ENCODE results near the gene CHN1. TPM values are rescaled to one million over a fixed set of nuclear protein-coding genes. Genes with fewer than 3 reads are reported as not detected.

The CHN1 gene
- polyA plus RNA-seq, 1 of the 3 experiments (the other 2 are of a cell fraction): 31.6 TPM

DNA sequence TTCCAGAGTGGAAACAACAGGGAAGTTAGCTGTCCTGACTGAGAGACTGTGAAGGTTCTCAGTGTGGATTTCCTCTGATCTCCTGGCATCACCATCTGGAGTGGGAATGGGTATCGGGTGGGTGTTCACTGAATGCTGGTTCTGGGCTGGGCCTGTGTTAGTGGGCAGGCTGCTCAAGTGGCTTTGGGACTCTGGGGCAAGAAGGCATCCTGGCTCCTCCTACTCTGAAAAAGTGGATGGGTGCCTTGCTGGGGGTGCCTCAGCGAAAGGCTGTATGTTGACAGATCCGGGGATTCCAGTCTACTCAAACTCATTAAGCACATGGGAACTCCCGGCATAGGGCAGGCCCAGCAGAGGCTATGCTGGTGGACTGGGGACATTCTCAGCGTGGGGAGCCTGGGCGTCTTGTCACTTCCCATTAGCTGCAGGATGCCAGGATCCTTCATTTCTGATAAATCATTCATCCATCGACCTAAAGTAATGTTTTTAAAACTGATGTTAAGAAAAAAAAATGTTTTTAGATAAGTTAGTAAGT, 213.4 kb downstream of the CHN1 start:
- Histone ChIP-seq H3F3A (replicated peaks; ENCODE audit: insufficient read depth) (peaks cover 11% of the 10 kb centered on the region), H3K9me2 (no peaks in the 10 kb centered on the region), H3K36me3 (replicated peaks in 1 of 2; ENCODE audit: control insufficient read depth in 1 of 2, insufficient read depth in 2 of 2, low read length in 1 of 2) (no peaks in the 10 kb centered on the region), H3K4me1 (ENCODE audit: control insufficient read depth in 1 of 2, insufficient read depth in 2 of 2, low read depth in 1 of 2, low read length in 1 of 2) (peaks cover 11 to 19% of the 10 kb centered on the region in 2 experiments), H2AFZ (ENCODE audit: low read depth) (no peak overlapping the region), H4K20me1 (ENCODE audit: insufficient read depth) (no peaks in the 10 kb centered on the region), H3K4me2 (no peak overlapping the region), H3K27me3 (ENCODE audit: insufficient read depth) (no peaks in the 10 kb centered on the region), H3K9me3 (no peaks in the 10 kb centered on the region), H3K27ac (ENCODE audit: low read depth in 2 of 2, low read length in 1 of 2) (no peak overlapping the region), H3K79me2 (ENCODE audit: insufficient read depth) (no peaks in the 10 kb centered on the region), H3K9ac (no peak overlapping the region), H3K4me3 (ENCODE audit: low read depth in 2 of 2, low read length in 1 of 2) (no peak overlapping the region)
- ChIA-PET POLR2A (no interaction called here), CTCF (no interaction called here)
- no peak for DNase-seq
- TF ChIP-seq TAF1 (IDR thresholded peaks at IDR 0.05; ENCODE audit: borderline replicate concordance, low read depth, low read length) (no peak), POLR2AphosphoS5 (IDR thresholded peaks at IDR 0.05; ENCODE audit: low read depth, low read length) (no peak), EP300 (IDR thresholded peaks at IDR 0.05; ENCODE audit: borderline replicate concordance in 1 of 2, low read depth in 1 of 2, low read length in 1 of 2) (no peak), NRF1 (IDR thresholded peaks at IDR 0.05; ENCODE audit: low read depth, low read length) (no peak), RCOR1 (IDR thresholded peaks at IDR 0.05; ENCODE audit: low read length) (no peak), FOXJ3 (CRISPR knock-in tag; IDR thresholded peaks at IDR 0.05) (no peak), TCF12 (IDR thresholded peaks at IDR 0.05) (no peak), YY1 (IDR thresholded peaks at IDR 0.05; ENCODE audit: low read depth) (no peak), FOSL2 (IDR thresholded peaks at IDR 0.05; ENCODE audit: borderline replicate concordance, low read depth) (no peak), SIN3A (IDR thresholded peaks at IDR 0.05; ENCODE audit: borderline replicate concordance, low read depth, low read length) (no peak), JUND (IDR thresholded peaks at IDR 0.05) (no peak), EZH2phosphoT487 (IDR thresholded peaks at IDR 0.05; ENCODE audit: borderline replicate concordance, low read depth) (no peak), RAD21 (IDR thresholded peaks at IDR 0.05; ENCODE audit: low read length) (no peak)
- TF ChIP-seq, protein P1, sequence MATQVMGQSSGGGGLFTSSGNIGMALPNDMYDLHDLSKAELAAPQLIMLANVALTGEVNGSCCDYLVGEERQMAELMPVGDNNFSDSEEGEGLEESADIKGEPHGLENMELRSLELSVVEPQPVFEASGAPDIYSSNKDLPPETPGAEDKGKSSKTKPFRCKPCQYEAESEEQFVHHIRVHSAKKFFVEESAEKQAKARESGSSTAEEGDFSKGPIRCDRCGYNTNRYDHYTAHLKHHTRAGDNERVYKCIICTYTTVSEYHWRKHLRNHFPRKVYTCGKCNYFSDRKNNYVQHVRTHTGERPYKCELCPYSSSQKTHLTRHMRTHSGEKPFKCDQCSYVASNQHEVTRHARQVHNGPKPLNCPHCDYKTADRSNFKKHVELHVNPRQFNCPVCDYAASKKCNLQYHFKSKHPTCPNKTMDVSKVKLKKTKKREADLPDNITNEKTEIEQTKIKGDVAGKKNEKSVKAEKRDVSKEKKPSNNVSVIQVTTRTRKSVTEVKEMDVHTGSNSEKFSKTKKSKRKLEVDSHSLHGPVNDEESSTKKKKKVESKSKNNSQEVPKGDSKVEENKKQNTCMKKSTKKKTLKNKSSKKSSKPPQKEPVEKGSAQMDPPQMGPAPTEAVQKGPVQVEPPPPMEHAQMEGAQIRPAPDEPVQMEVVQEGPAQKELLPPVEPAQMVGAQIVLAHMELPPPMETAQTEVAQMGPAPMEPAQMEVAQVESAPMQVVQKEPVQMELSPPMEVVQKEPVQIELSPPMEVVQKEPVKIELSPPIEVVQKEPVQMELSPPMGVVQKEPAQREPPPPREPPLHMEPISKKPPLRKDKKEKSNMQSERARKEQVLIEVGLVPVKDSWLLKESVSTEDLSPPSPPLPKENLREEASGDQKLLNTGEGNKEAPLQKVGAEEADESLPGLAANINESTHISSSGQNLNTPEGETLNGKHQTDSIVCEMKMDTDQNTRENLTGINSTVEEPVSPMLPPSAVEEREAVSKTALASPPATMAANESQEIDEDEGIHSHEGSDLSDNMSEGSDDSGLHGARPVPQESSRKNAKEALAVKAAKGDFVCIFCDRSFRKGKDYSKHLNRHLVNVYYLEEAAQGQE (IDR thresholded peaks at IDR 0.05; ENCODE audit: low read depth, low read length): no peak
- TF ChIP-seq, protein P2, sequence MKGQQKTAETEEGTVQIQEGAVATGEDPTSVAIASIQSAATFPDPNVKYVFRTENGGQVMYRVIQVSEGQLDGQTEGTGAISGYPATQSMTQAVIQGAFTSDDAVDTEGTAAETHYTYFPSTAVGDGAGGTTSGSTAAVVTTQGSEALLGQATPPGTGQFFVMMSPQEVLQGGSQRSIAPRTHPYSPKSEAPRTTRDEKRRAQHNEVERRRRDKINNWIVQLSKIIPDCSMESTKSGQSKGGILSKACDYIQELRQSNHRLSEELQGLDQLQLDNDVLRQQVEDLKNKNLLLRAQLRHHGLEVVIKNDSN (IDR thresholded peaks at IDR 0.05; ENCODE audit: borderline replicate concordance, low read depth): no peak
- TF ChIP-seq, protein P3, sequence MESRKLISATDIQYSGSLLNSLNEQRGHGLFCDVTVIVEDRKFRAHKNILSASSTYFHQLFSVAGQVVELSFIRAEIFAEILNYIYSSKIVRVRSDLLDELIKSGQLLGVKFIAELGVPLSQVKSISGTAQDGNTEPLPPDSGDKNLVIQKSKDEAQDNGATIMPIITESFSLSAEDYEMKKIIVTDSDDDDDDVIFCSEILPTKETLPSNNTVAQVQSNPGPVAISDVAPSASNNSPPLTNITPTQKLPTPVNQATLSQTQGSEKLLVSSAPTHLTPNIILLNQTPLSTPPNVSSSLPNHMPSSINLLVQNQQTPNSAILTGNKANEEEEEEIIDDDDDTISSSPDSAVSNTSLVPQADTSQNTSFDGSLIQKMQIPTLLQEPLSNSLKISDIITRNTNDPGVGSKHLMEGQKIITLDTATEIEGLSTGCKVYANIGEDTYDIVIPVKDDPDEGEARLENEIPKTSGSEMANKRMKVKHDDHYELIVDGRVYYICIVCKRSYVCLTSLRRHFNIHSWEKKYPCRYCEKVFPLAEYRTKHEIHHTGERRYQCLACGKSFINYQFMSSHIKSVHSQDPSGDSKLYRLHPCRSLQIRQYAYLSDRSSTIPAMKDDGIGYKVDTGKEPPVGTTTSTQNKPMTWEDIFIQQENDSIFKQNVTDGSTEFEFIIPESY (IDR thresholded peaks at IDR 0.05; ENCODE audit: borderline replicate concordance, low read depth): no peak
- WGBS (ENCODE audit: low lambda C conversion rate): 88% methylated on average over 7 of the region's 7 CpGs
